IPS-11a (cell line): Measurements from ENCODE around the gene MINAR1.

Experiments
- H3K4me3 ChIP-seq: one replicate; pipeline ENCODE4 v1.5.1; 2013; ENCODE audit warnings: low read depth, low read length, control low read depth

The MINAR1 gene

DNA sequence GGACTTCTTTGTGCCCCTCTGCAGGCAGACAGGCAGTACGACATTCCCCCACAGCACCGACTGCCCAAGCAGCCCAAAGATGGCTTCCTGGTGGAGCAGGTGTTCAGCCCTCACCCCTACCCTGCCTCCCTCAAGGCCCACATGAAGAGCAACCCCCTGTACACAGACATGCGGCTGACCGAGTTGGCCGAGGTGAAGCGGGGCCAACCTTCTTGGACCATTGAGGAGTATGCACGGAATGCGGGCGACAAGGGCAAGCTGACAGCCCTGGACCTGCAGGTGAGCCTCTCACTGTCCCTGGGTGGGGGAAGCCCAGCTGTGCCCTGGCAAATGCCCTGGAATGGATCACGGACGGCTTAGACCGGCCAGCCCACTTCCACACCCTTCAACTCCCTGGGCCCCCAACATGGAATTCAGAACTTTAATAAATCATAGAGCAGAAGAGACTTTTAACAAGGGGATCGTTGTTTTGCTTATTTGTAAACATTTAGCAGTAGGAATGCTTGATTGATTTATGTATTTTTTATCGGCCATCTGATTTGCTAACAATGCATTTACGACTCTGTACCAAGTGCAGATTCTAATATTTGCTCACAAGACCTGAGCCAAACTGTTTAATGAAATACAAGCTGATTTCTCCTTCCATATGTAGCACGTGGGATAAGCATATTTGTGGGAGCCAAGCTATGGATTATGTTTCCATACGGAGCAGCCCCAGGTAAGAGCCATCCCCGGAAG lies 31.1 kb downstream of the MINAR1 start:
- H3K4me3 ChIP-seq, result no peak overlapping the region

DNA sequence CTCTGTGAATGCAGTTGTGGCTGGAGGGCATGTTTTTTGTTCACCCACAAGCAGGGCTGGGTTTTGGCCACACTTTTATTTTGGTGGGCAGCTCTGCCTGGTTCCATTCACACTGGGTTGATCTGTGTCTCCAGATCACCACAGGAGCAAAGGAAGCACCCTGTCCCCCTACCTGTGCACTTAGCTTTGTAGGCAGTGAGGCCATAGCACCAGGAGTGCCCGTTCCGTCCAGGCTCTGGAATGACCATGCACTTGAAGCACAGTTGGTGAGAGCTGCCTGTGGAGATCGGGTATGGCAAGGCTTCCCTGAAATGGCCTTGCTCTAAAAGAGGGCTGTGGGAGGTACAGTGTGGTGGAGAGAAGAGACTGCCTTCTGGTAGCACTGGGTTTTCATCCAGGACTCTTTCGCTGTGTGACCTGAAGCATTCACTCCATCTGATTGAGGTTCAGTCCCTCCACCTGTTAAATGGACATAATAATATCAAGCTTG lies 31.7 kb downstream of the MINAR1 start:
- no peak overlapping the region for H3K4me3 ChIP-seq

DNA sequence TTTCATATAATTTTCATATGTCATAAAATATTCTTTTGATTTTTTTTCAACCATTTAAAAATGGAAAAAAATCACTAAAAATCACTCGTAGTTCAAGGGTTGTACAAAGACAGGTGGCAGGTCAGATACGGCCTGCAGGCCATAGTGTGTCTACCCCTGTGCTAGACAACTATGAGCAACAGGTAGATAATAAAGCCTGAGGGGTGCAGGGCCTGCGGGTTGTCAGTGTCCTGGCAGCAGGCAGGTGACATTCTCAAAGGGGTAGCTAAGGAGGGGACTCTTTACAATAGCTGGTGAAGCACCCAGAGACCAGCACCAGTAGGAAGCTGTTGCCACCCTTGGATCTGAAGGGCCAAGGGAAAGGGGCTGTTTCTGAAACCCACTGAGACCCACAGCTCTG lies 34.4 kb downstream of the MINAR1 start:
- no peak overlapping the region for H3K4me3 ChIP-seq

DNA sequence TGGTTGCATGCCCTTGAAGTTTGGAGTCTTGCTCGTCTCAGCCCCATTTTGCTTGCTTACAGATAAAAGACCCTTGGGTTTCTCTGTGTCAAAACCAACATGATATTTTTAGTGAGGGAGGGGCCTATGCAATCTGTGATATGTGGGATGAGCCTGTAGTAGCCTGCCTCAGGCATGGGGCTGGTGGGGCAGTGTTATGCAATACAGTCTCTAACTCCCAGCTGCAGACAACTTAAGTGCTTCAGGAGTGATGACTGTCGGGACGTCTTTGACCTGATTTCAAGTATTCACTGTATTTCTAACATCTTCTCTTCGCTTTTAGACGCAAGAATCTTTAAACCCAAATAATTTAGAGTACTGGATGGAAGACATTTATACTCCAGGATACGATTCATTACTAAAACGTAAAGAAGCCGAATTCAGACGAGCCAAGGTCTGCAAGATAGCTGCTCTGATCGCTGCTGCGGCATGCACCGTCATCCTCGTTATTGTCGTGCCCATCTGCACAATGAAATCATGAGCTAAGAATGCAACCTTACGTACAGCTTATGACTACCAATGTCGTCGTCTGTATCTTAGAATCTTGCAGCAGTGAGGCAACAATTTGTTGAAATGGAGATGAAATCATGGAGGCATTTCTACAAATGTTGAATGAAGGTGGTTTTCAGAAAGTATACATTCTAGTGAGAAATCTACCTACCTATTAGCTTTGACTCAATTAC lies 35.9 kb downstream of the MINAR1 start:
- no peak overlapping the region for H3K4me3 ChIP-seq

DNA sequence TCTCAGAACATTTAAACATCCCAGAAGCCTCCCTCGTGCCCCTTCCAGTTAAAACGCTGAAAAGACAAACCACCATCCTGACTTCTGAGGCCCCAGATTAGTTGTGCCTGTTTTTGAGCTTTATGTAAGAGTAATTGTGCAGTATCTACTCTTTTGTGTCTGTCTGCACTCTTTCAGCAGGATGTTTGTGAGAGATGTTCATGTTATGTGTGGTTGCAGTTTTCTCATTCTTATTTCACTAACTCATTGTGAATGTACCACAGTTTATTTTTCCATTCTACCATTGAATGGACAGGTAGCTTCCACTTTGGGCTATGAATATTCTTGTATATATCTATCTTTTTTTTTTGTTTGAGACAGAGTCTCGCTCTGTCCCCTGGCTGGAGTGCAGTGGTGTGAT lies 40.3 kb downstream of the MINAR1 start:
- H3K4me3 ChIP-seq, result no peak overlapping the region

DNA sequence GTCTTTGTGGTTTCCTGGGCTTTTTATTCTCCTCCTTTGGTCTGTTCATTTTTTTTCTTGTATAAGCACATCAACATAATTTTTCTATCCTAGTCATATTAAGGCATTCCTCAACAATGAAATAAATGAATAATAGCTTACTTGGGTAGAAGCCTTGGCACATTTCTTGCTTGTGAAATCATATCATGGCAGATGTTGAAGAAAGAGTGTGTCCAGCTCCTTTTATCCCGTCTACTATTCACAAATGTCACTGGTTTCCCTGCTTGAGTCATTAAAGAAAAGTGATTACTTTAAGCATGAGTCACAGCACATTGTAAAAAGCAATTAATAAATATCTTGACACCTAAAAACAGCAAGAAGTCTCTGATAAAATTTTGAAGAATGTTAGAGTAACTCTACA lies 42.1 kb downstream of the MINAR1 start:
- no peak overlapping the region for H3K4me3 ChIP-seq

DNA sequence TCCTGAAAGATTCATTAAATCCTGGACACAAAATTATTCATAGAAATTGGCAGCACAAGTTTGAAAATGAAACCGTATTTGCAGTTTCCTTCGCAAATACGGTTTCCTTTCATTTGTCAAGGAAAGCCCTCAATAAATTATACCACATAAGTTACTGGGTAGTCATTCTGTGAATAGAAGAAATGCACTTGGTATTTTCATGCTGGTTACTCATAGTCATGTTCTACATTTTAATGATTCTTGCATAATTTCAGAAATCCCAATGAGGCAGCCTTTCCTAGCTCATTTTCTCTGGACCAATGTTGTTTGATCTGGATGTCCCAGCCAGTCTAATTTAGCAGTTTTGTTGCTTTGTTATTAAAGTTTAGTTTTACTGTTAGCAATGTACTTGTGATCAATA lies 43.2 kb downstream of the MINAR1 start:
- no peak overlapping the region for H3K4me3 ChIP-seq

DNA sequence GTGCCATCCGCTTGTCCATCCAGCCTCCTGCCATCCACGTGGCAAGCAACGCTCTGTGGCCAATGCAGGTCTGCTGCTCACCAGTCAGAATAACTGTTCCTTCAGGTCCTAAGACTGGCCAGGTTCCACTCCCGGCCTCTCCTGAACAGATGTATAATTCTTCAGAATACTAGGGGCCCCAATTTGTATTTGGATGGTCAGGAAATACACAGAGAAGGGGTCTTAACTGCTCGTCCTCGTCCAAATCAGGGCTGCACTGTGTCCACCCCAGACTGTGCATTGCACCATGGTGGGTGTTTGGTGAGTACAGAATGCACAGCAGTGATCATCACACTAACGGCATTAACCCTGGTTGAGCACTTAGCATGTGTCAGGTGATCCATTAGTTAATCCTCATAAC lies 46.0 kb downstream of the MINAR1 start:
- no peak overlapping the region for H3K4me3 ChIP-seq

DNA sequence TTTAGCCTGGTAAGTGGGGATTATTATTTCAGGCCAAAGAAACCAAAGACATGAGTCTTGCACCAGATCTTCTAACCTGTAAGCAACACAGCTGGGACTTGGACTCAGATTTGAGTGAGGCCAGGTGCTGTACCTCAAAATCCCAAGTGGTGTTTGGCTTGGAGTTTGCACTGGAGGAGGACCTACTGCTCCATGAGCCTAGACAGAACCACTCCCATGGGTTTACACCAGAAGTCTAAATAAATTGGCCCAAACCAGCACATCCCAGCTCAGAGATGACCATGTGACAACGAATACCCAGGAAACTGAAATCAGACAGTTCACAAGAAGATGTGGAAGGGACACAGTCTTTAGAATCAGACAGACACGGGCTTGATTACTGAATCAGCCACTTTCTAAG lies 47.5 kb downstream of the MINAR1 start:
- H3K4me3 ChIP-seq, result no peak overlapping the region

DNA sequence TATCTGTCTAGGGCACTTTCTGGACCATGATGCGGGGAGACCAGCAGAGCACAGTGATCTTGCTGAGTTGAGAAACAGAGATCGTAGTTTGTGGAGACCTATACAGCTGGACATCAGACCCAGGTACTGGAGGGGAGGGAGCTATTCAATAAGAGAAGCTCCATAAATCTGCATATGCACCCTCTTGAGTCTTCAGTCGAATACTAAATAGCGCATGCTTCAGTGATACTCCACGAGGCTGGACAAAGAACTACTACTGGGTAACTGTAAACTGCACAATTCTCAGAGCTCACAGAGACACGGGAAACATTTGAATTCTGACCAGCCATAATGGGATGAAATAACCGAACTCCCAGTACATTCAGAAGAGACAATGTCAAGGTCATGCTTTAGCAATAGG lies 49.7 kb downstream of the MINAR1 start:
- no peak overlapping the region for H3K4me3 ChIP-seq
